ENCODE data around the gene CDC25A. TPM values are rescaled to one million over a fixed set of nuclear protein-coding genes. Genes with fewer than 3 reads are reported as not detected.
"Not testable (repeated sequence)": the region's sequence is repeated elsewhere in the genome, so short reads cannot be mapped to it uniquely, and the experiment has no call there.

CDC25A gene
- total RNA-seq, 4 donors from 2014 or later = 0.45 to 1.0 (median 0.77) TPM

GRCh38 chr3:48120223-48120622 lies 68.0 kb downstream of the CDC25A start:
- TF ChIP-seq POLR2A (IDR thresholded peaks at IDR 0.05) = no peak
- TF ChIP-seq, protein P1, sequence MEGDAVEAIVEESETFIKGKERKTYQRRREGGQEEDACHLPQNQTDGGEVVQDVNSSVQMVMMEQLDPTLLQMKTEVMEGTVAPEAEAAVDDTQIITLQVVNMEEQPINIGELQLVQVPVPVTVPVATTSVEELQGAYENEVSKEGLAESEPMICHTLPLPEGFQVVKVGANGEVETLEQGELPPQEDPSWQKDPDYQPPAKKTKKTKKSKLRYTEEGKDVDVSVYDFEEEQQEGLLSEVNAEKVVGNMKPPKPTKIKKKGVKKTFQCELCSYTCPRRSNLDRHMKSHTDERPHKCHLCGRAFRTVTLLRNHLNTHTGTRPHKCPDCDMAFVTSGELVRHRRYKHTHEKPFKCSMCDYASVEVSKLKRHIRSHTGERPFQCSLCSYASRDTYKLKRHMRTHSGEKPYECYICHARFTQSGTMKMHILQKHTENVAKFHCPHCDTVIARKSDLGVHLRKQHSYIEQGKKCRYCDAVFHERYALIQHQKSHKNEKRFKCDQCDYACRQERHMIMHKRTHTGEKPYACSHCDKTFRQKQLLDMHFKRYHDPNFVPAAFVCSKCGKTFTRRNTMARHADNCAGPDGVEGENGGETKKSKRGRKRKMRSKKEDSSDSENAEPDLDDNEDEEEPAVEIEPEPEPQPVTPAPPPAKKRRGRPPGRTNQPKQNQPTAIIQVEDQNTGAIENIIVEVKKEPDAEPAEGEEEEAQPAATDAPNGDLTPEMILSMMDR (IDR thresholded peaks at IDR 0.05) = no peak
- H3K4me3 ChIP-seq (ENCODE audit: low read depth, poor library complexity, severe bottlenecking) = no peak overlapping the region
- intact Hi-C loops (cut with DNase I; ENCODE audit: low total_unique reads) = loop anchor here (10.0 kb wide), 1 partner anchor 55 kb away; no protein-coding TSS in a partner anchor
- WGBS, 2 donors = 93 to 100% methylated on average over 1 of the region's 1 CpG
- no peak for DNase-seq (ENCODE audit: low spot score in 2 of 2)

DNA sequence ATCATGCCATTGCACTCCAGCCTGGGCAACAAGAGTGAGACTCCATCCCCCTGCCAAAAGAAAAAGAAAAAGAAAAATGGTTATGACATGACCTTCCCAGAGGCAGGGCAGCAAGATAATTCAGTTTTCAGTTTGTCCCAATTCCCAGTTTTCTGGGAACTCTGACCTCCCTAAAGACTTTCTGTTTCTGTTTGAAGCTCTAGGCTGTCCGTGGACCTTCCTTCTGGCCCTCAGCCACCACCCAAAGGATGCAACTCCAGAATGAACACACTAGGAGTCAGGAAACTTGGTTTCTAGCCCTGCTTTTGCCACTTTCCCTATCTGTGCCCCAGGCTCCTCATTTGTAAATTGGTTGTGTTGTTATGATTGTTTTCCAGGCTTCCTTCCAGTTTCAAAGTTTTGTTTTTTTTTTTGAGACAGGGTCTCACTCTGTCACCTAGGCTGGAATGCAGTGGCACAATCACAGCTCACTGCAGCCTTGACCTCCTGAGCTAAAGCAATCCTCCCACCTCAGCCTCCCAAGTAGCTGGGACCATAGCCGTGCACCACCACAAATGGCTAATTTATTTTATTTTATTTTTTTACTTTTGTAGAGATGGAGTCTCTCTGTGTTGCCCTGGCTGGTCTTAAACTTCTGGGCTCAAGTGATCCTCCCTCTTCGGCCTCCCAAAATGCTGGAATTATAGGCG lies 68.6 kb downstream of the CDC25A start:
- DNase-seq (ENCODE audit: low spot score in 2 of 2) = no peak
- no peak overlapping the region for H3K4me3 ChIP-seq (ENCODE audit: low read depth, poor library complexity, severe bottlenecking)
- TF ChIP-seq, protein P1 (IDR thresholded peaks at IDR 0.05) = no peak
- TF ChIP-seq POLR2A (IDR thresholded peaks at IDR 0.05) = no peak
- WGBS, 2 donors = 69 to 72% methylated on average over 4 of the region's 4 CpGs
- intact Hi-C loops (cut with DNase I; ENCODE audit: low total_unique reads) = loop anchor here (10.0 kb wide), 1 partner anchor 55 kb away; no protein-coding TSS in a partner anchor

DNA sequence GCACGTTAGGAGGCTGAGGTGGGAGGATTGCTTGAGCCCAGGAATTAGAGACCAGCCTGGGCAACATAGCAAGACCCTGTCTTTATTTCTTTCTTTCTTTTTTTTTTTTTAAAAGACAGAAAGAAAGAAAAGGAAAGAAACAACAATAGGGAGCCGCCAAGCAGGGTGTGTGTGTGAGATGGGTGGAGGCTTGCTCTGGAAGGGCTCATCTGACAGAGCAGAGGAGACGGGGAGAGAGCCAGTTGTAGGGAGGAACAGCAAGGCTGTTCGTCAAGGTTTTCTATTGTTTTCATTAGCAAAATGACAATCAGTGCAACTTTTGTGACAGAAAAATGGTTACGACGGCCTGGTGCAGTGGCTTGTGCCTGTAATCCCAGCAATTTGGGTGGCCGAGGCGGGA lies 69.3 kb downstream of the CDC25A start:
- TF ChIP-seq, protein P1 (IDR thresholded peaks at IDR 0.05) = no peak
- TF ChIP-seq POLR2A (IDR thresholded peaks at IDR 0.05) = no peak
- H3K4me3 ChIP-seq (ENCODE audit: low read depth, poor library complexity, severe bottlenecking) = no peak overlapping the region
- no peak for DNase-seq (ENCODE audit: low spot score in 2 of 2)
- 70 to 74% methylated on average over 8 of the region's 8 CpGs for WGBS, 2 donors
- intact Hi-C loops (cut with DNase I; ENCODE audit: low total_unique reads) = no loop called here

- intact Hi-C loops (cut with DNase I; ENCODE audit: low total_unique reads) = no loop called here
- 82 to 85% methylated on average over 7 of the region's 7 CpGs for WGBS, 2 donors
- no peak overlapping the region for H3K4me3 ChIP-seq (ENCODE audit: low read depth, poor library complexity, severe bottlenecking)
- no peak for TF ChIP-seq POLR2A (IDR thresholded peaks at IDR 0.05)
- TF ChIP-seq, protein P1 (IDR thresholded peaks at IDR 0.05) = no peak
- no peak for DNase-seq (ENCODE audit: low spot score in 2 of 2)
Observed at GRCh38 chr3:48118322-48118721, 69.9 kb downstream of the CDC25A start.

- no peak for DNase-seq (ENCODE audit: low spot score in 2 of 2)
- TF ChIP-seq, protein P1 (IDR thresholded peaks at IDR 0.05) = no peak
- TF ChIP-seq POLR2A (IDR thresholded peaks at IDR 0.05) = no peak
- intact Hi-C loops (cut with DNase I; ENCODE audit: low total_unique reads) = no loop called here
- H3K4me3 ChIP-seq (ENCODE audit: low read depth, poor library complexity, severe bottlenecking) = no peak overlapping the region
- 80 to 82% methylated on average over 1 of the region's 1 CpG for WGBS, 2 donors
Observed at GRCh38 chr3:48112813-48113212, 75.4 kb downstream of the CDC25A start.

DNA sequence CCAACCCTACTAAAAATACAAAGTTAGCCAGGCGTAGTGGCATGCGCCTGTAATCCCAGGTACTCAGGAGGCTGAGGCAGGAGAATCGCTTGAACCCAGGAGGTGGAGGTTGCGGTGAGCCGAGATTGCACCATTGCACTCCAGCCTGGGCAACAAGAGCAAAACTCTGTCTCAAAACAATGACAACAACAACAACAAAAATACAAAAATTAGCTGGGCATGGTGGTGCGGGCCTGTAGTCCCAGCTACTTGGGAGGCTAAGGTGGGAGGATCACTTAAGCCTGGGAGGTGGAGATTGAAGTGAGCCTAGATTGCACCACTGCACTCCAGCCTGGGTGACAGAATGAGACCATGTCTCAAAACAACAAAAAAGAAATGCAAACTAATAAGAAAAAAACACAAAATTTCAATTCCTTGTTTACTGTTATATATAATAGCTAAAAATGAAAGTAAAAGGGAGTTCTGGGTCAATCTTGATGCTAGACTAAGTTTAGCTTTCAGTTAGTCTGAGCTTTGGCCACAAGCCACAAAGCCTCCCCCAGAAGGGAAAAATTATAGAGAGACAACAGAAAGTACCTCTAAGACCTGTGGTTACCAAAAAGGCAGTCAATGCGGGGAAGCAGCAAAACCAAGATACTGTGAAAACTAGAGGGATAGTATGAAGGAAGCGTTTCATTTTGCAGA lies 76.0 kb downstream of the CDC25A start:
- intact Hi-C loops (cut with DNase I; ENCODE audit: low total_unique reads); H3K4me3 ChIP-seq (ENCODE audit: low read depth, poor library complexity, severe bottlenecking); DNase-seq (ENCODE audit: low spot score in 2 of 2): not testable (repeated sequence)
- 76 to 93% methylated on average over 8 of the region's 8 CpGs for WGBS, 2 donors

All from lower leg skin (tissue), 4 donors.